NB4 (cell line): Measurements from ENCODE around the gene AGL.

Experiments used
- DNase-seq: peaks from one replicate; pipeline ENCODE4 v3.0.0; 2010; ENCODE audit warnings: low read depth
- H3K4me3 ChIP-seq: one replicate; pipeline ENCODE4 v1.5.1; 2011; ENCODE audit warnings: mild to moderate bottlenecking, low read depth, low read length, moderate library complexity
- CTCF ChIP-seq: IDR thresholded peaks from one replicate; pipeline ENCODE4 v1.5.1; 2012; ENCODE audit warnings: low read depth, low read length
- MAX ChIP-seq: IDR thresholded peaks from 2 replicates; pipeline ENCODE4 v1.6.1; 2011; ENCODE audit warnings: low read depth, low read length
- MYC ChIP-seq: IDR thresholded peaks from 2 replicates; pipeline ENCODE4 v1.6.1; 2011; ENCODE audit warnings: low read depth, low read length
- POLR2A ChIP-seq: IDR thresholded peaks from 2 replicates; pipeline ENCODE4 v1.6.1; 2011; ENCODE audit warnings: mild to moderate bottlenecking; ENCODE audit not compliant: insufficient read length; ENCODE audit errors: extremely low read depth

The AGL gene

GRCh38 chr1:99811747-99812146 lies 38.4 kb upstream of the AGL start:
- no peak overlapping the region for H3K4me3 ChIP-seq
- TF ChIP-seq MYC (no peak), CTCF (no peak), POLR2A (no peak), MAX (no peak)
- DNase-seq = no peak

- DNase-seq = no peak
- TF ChIP-seq MAX (no peak), MYC (no peak), POLR2A (no peak), CTCF (no peak)
- no peak overlapping the region for H3K4me3 ChIP-seq
Observed at GRCh38 chr1:99814373-99814900, 35.7 kb upstream of the AGL start.

- TF ChIP-seq MYC (no peak), POLR2A (no peak), CTCF (no peak), MAX (no peak)
- H3K4me3 ChIP-seq = no peak overlapping the region
- no peak for DNase-seq
Observed at GRCh38 chr1:99816656-99817055, 33.5 kb upstream of the AGL start.

- TF ChIP-seq POLR2A = no peak
- TF ChIP-seq MAX = no peak
- TF ChIP-seq MYC = no peak
- no peak for TF ChIP-seq CTCF
- no peak for DNase-seq
- no peak overlapping the region for H3K4me3 ChIP-seq
Observed at GRCh38 chr1:99818063-99818699, 32.0 kb upstream of the AGL start.

- TF ChIP-seq MYC = no peak
- no peak for TF ChIP-seq CTCF
- TF ChIP-seq MAX = no peak
- no peak for TF ChIP-seq POLR2A
- no peak overlapping the region for H3K4me3 ChIP-seq
- DNase-seq = peak; percentile 14
Observed at GRCh38 chr1:99820546-99820945, 29.6 kb upstream of the AGL start.
